ENCODE data around the gene THOC1.

- TF ChIP-seq POLR2AphosphoS5 (IDR thresholded peaks at IDR 0.05; ENCODE audit: low read depth, low read length) (no peak), POLR2A (IDR thresholded peaks at IDR 0.05; ENCODE audit: low read depth, low read length) (no peak), POU2F2 (IDR thresholded peaks at IDR 0.05; ENCODE audit: low read depth, low read length) (no peak)
Measured at GRCh38 chr18:211582-211981, 56.3 kb downstream of the THOC1 start.
